Neural crest cell (in vitro differentiated cells): ENCODE measurements around the gene IL22RA2. TPM values are rescaled to one million over a fixed set of nuclear protein-coding genes. Genes with fewer than 3 reads are reported as not detected.

Source experiments
- DNase-seq: peaks from one replicate; pipeline ENCODE4 v3.0.0; 2021; ENCODE audit warnings: low read depth, mixed read lengths, low spot score
- H3K27ac Mint-ChIP-seq: one replicate; pipeline ENCODE4 v1.8.0; 2021; ENCODE audit warnings: mild to moderate bottlenecking, mixed read lengths; ENCODE audit not compliant: unreplicated experiment
- H3K27me3 Mint-ChIP-seq: 2 replicates; pipeline ENCODE4 v1.8.0; 2021; ENCODE audit warnings: low read depth, mild to moderate bottlenecking, mixed read lengths
- H3K36me3 Mint-ChIP-seq: 2 replicates; pipeline ENCODE4 v1.8.0; 2021; ENCODE audit warnings: low read depth, mild to moderate bottlenecking, mixed read lengths
- H3K4me1 Mint-ChIP-seq: 2 replicates; pipeline ENCODE4 v1.8.0; 2021; ENCODE audit warnings: mixed read lengths
- H3K4me3 Mint-ChIP-seq: one replicate; pipeline ENCODE4 v1.8.0; 2021; ENCODE audit warnings: mild to moderate bottlenecking, mixed read lengths
- H3K9me3 Mint-ChIP-seq: 2 replicates; pipeline ENCODE4 v1.8.0; 2021; ENCODE audit warnings: mixed read lengths
- total RNA-seq: library from RNA; stranded (reverse); gene quantifications from 2 replicates; pipeline ENCODE4 v1.2.1, GENCODE V29; 2021
- TF ChIP-seq, protein P1 (sequence below): fragments of 200-600 bp; sonication (generic); conservative IDR thresholded peaks from 2 replicates; pipeline ENCODE4 v1.5.0; 2021; ENCODE audit warnings: antibody characterized with exemption, mild to moderate bottlenecking

IL22RA2 gene
- total RNA-seq, 1 donor from 2014 or later, result not detected

DNA sequence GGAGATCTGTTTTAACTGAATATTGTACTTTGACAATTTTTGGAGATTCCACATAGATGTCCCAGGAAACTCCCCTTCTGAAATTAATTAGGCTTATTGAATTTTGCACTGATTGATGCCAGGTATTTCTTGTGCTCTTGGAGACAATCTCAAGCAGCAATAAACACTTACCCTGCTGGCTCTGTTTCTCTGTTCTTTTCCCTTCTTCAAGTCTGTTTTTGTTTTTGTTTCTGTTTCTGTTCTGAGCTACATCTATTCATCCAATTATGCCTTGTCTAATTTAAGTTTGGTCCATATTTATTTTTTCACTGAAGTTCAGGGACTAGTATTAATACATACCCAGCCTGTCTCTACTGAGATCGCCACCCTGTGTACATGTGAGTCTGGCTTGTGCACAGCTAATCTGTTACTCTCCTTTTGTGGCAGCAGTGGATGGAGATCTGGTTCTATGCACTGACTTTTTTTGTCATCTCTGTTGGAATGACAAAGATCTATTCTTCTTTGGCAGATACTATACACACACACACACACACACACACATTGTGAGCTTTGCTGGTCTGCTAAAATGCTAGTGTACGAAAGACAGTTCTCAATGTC lies 51.9 kb downstream of the IL22RA2 start:
- Mint-ChIP-seq H3K27me3 (no peaks in the 10 kb centered on the region), H3K36me3 (peaks cover 19% of the 10 kb centered on the region), H3K27ac (no peak overlapping the region), H3K4me3 (no peak overlapping the region), H3K4me1 (peaks cover 32% of the 10 kb centered on the region), H3K9me3 (peaks cover 17% of the 10 kb centered on the region)
- no peak for DNase-seq
- TF ChIP-seq, protein P1, sequence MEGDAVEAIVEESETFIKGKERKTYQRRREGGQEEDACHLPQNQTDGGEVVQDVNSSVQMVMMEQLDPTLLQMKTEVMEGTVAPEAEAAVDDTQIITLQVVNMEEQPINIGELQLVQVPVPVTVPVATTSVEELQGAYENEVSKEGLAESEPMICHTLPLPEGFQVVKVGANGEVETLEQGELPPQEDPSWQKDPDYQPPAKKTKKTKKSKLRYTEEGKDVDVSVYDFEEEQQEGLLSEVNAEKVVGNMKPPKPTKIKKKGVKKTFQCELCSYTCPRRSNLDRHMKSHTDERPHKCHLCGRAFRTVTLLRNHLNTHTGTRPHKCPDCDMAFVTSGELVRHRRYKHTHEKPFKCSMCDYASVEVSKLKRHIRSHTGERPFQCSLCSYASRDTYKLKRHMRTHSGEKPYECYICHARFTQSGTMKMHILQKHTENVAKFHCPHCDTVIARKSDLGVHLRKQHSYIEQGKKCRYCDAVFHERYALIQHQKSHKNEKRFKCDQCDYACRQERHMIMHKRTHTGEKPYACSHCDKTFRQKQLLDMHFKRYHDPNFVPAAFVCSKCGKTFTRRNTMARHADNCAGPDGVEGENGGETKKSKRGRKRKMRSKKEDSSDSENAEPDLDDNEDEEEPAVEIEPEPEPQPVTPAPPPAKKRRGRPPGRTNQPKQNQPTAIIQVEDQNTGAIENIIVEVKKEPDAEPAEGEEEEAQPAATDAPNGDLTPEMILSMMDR, result no peak

GRCh38 chr6:137120748-137121147 lies 52.7 kb downstream of the IL22RA2 start:
- H3K4me1 Mint-ChIP-seq, result peaks cover 32% of the 10 kb centered on the region
- peaks cover 15% of the 10 kb centered on the region for H3K9me3 Mint-ChIP-seq
- TF ChIP-seq, protein P1, result no peak
- no peak for DNase-seq
- peaks cover 19% of the 10 kb centered on the region for H3K36me3 Mint-ChIP-seq
- H3K27ac Mint-ChIP-seq, result no peak overlapping the region
- no peak overlapping the region for H3K4me3 Mint-ChIP-seq
- no peaks in the 10 kb centered on the region for H3K27me3 Mint-ChIP-seq

DNA sequence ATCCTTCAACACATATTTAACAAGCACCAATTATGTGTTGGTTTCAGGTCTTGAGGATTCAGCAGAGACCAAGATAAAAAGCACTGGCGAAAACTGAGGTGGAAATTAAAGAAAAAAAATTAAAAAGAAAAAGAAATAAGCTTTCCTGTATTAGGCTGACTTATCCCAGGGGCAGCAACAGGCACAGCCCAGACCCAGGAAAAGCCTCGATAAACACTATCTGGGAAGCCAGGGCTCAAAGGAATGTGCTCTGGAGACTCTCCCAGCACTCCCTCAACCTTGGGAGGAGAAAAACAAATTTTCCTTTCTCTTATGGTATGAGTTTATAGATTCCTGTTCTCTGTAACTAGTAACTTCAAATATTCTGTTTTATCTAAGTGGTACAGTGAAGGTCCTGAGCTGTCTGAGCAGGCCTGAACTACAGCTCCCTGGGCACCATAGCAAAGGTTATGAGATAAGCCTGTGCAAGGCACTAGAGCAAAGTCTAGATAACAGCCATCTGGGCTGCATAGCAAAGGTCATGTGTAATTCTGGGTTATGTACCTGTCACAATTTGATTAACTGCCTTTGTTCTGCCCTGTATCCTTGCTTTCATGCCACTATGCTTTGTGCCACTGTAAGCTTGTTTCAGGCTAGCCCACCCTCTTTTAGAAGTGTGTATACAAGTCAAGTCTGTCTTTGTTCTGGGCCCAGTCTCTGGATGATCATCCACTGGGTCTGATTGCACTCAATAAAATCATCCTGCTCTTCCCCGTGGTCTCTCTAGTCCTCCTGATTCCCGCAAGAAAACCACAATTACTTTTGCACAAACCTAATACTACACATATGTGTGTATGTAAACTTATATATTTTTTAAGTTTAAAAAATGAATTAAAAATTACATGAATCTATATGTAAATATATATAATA lies 54.0 kb downstream of the IL22RA2 start:
- DNase-seq, result no peak
- H3K4me3 Mint-ChIP-seq, result no peak overlapping the region
- H3K4me1 Mint-ChIP-seq, result peaks cover 32% of the 10 kb centered on the region
- H3K27ac Mint-ChIP-seq, result no peak overlapping the region
- H3K9me3 Mint-ChIP-seq, result peaks cover 15% of the 10 kb centered on the region
- H3K27me3 Mint-ChIP-seq, result no peaks in the 10 kb centered on the region
- peaks cover 19% of the 10 kb centered on the region for H3K36me3 Mint-ChIP-seq
- TF ChIP-seq, protein P1, result no peak

GRCh38 chr6:137117581-137117980 lies 55.9 kb downstream of the IL22RA2 start:
- no peak for DNase-seq
- TF ChIP-seq, protein P1, result no peak
- Mint-ChIP-seq H3K4me3 (peak overlapping the region; percentile 52), H3K36me3 (peaks cover 19% of the 10 kb centered on the region), H3K4me1 (peaks cover 32% of the 10 kb centered on the region), H3K27me3 (no peaks in the 10 kb centered on the region), H3K27ac (peak overlapping the region; percentile 76), H3K9me3 (peaks cover 15% of the 10 kb centered on the region)

GRCh38 chr6:137116807-137117206 lies 56.6 kb downstream of the IL22RA2 start:
- TF ChIP-seq, protein P1, result no peak
- H3K36me3 Mint-ChIP-seq, result peaks cover 19% of the 10 kb centered on the region
- no peak for DNase-seq
- H3K9me3 Mint-ChIP-seq, result peaks cover 15% of the 10 kb centered on the region
- H3K4me3 Mint-ChIP-seq, result no peak overlapping the region
- H3K4me1 Mint-ChIP-seq, result peaks cover 30% of the 10 kb centered on the region
- H3K27ac Mint-ChIP-seq, result peak overlapping the region; percentile 21
- H3K27me3 Mint-ChIP-seq, result no peaks in the 10 kb centered on the region
